Tongue (tissue), 2 donors: ENCODE results near the gene ATL2. TPM values are rescaled to one million over a fixed set of nuclear protein-coding genes. Genes with fewer than 3 reads are reported as not detected.

Experiments
- DNase-seq: peaks from one replicate; pipeline ENCODE4 v3.0.0-alpha.2; 2015
- total RNA-seq: library from RNA; depleted of rRNA; stranded (reverse); fragments of >200 nt; gene quantifications from one replicate; pipeline ENCODE4 v1.2.3, GENCODE V29; 2014

Gene ATL2
- total RNA-seq, 1 donor from 2014 or later = 183 TPM

DNA sequence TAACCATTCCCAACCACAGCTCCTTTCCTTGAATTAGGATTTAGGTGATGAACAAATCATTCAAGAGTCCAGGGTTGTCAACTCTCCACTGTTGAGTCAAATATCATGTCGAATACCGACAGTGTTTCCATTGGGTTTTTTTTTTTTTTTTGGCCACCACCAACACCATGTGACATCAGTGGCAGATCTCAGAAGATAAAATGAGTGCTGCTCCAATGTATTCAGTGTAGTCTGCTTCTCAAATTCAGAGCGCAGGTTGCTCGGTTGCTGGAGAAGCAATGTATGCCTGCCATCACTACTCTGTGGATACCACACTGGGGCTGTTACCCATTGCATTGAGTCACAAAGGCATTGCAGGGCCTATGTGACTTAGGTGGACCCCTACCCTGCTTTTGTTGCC, 10.8 kb upstream of the ATL2 start:
- no peak for DNase-seq

DNA sequence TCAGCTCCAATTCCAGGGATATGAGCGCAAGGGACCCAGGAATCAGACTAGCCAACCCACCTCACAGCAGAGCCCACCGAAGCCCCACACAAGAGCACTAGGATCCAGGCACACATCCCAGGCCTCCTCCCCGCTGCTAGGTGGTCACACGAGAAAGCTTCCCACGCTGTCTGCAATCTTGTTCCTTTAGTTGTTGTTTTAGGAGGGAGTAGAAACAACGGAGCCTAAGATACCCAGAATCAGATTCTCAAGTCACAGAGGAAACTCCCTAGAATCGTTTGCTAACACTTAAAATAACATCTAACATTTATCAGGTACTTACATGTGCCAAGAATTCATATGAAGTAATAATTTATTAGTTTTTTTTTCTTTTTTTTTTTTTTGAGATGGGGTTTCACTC, 9.7 kb upstream of the ATL2 start:
- DNase-seq = no peak

DNA sequence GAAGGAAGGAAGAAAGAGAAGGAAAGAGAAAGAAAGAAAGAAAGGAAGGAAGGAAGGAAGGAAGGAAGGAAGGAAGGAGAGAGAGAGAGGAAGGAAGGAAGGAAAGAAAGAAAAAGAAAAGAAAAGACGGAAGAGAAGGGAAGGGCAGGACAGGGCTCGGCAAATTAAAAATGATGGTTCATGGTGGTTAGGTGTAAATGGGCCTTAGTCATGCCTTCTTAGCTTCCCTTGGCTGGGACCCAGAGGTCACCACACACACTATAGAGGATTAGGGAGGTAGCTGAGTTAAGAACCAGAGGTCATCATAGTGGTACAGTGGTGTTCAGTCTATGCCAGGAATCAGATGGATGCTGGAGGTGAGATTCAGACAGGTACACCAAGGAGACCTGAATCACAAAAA, 9.3 kb upstream of the ATL2 start:
- no peak for DNase-seq

DNA sequence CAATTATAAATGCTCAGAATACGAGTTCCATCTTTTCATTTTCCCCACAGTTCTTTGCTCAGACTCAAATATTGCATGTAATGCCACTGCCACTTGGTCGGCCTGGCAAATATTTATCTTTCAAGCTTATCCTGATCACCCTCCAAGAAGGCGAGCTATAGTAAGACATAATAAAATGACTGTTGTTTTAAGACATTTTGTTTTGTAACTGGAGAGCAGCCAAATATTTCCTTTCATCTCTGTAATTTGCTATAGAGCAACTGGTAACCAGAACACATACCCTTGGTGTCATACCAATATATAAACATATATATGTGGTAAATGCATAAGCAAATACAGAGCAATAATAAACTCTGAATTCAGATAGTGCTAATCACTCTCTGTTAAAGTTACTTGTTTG, 7.3 kb upstream of the ATL2 start:
- no peak for DNase-seq

DNA sequence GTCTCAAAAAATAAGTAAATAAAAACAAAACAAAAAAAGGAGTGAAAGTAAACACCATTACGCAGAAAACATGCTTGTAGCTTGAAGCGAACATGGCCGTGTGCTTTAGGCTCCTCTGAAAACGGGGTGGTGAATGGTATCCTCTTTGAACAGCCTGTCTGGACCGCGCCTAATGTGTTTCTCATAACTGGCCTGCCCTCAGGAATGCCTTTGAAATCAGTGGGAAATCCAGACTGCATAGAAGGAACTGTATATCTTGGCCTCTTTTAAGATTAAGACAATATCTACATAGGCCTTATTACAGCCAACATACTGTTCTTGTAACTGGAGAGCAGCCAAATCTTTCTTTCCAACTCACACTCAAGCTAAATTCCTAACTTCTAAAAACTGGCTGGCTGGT, 6.7 kb upstream of the ATL2 start:
- DNase-seq = peak; percentile 34

DNA sequence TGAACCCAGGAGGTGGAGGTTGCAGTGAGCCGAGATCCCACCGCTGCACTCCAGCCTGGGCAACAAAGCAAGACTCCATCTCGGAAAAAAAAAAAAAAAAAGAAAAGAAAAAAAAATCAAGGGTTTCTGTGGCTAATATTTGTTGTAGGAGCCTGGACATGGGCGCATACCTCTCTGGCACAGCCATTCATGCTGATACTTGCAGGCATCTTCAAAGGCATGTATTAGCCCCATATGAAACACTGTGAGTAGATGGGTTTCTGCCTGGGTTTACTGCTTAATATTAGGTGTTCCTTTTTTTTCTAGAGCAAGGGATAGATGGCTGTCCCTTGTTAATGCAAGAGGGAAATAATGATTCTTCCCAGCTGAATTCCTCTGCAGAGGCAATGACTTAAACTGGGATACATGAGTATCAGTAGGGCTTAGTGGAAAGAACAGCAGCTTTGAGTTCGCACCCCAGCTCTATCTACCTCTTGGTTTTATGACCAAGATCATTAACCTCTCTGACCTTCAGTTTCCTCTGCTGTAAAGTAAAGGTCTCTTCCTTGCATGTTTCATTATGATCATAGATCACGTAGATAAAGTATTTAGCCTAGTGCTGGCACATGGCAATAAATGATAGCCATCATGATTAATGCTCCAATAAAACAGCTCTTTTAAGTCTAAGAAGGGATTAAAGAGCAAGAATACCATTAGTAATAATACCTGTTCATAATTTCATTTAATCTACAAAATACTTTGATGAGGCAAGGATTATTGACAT, 4.5 kb upstream of the ATL2 start:
- no peak for DNase-seq

DNA sequence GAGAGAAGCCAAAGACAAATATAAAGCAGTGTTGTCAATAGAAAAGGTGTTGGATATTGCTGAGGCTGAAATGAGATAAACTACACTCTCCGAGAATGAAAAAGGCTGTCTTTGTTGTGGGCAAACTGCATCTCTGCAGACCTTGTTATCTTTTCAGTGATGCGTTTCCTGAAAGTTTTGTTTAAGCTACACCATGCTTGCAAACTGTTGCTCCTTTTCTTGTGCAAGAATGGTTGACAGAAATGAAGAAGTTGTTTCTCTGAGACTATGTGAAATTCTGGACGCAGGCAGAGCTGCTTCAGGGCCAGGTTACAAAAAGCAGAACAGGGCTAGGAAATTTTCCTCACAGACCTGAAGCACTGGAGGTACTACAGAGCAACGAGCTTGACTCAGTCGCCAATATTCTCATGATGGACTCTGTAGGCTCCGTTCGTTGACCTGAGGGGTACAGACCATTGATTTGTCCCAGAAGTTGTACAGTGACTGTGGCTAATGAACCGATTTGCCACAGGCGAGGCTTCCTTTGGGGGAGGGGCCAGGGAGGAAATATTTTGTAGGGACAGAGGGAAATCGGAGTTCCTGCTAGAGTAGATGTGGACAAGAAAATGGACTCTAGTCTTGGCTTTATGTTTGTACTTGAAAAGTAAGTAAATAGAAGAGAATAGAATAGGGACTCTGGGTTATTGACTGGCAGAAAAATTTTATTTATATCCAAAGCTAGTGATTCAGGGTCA, 3.5 kb upstream of the ATL2 start:
- no peak for DNase-seq

DNA sequence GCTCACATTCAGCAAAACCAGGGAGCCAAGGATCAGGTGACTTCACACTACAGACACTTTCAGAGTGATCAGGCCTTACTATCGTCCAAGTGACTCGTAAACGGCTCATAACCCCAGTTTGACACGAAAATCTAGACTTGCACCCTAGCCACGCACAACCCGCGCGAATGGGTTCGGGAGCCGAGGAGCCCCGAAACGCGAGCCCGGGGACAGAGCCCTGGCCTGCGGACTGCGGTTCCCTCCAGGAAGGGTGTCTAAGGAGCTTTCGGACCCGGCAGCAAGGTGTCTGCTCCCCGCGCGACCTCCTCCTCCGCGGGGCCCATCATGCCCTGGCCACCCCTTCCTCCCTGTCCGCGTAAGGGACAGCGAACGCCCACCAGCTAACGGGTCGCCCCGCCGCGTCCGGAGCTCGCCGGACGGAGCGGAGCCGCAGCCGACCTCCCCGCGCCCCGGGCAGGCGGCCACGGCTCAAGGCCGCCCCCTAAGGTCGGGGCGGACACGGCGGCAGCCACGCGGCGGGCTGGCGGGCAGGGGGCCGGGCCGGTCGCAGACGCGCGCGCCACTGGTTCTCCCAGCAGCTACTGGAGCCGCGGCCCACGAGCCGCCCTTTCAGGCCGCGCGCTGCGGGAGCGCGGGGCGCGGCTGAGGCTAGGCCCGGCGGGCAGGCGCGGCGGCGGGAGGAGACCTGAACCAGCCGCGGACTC, 575 bp downstream of the ATL2 start:
- peak; percentile 82 for DNase-seq

DNA sequence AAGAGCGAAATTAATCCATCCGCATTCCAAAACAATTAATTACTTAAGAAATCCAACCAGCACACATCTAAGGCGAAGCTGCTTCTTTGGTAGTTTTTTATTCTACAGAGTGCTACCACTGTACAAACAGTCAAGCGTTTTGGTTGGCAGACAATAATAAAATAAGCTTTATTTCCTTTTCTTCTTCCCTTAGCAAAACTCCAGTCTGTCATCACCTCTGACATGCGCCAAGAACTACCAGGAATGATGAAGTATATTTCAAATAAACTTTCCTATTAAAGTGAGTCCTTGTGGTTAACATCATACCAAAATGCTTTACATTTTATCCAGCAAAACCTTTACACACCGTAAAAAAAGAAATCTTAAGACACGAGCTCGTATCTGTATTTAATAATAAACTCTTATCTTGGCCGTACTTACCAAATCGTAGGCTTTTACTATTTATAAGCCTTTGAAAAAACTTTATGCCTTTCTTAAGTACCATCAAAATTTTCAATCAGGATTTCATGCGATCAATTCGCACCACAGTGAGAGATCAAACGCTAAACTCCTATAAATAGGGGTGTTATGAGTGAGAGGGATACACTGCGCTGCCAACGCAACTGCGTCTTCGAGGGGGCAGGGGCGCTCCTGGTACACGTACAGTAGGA, 1.3 kb downstream of the ATL2 start:
- peak; percentile 69 for DNase-seq

DNA sequence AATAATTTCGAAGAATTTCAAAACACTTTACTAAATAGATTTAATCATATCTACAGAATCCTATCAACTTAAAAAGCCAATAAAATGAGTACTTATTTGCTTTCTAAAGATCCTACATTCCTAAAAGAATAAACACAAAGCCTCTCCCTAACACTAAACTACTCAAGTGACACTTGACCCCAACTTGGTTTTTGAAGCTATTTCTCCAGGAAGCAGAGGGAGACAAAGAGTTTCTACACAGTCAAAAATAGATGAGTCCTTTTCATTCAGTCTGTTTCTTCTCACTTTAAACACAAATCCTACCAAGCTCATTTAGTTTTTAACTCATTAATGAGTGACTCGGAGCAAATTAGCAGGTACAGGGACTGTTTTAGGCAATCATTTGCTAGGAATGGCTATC, 2.1 kb downstream of the ATL2 start:
- DNase-seq = peak; percentile 18

DNA sequence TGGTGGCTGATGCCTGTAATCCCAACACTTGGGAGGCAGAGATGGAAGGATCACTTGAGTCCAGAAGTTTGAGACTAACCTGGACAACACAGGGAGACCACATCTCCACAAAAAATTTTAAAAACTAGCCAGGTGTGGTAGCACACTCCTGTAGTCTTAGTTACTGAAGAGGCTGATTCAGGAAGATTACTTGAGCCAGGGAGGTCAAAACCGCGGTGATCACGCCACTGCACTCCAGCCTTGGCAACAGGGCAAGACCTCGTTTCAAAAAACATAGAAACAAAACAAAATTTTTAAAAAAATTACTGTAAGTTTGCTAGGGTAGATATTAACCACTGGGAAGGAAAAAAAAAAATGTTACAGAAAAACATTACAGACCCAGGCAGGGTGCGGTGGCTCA, 5.8 kb downstream of the ATL2 start:
- DNase-seq = no peak

DNA sequence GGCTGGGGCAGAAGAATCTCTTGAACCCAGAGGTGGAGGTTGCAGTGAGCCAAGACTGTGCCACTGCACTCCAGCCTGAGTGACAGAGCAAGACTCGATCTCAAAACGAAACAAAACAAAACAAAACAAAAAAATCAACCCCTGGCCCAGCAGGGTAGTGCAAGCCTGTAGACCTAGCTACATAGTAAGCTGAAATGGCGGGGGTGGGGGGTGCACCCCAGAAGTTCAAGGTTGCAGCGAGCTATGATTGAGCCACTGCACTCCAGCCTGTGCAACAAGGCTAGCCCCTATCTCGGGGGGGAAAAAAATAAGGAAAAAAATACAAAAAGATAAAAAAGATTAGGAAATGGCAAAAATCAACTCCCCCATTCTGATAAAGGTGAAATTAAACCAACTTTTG, 6.4 kb downstream of the ATL2 start:
- DNase-seq = no peak

DNA sequence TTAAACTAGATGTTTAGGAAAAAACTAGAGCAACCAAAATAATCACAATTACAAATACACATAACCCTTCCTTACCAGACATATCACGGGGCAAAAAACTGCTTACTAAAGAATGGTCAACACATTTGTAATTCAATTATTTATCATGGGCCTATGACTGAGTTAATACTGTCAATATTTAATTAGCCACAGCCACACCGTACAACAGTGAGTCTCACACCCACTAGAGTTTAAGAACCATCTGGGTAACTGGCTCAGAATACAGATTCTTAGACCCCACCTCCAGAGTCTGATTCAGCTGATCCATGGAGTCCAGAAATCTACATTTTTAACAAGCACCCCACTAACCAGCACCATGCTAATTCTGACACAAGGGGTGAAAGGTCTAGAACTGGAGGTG, 14.8 kb downstream of the ATL2 start:
- DNase-seq = no peak

DNA sequence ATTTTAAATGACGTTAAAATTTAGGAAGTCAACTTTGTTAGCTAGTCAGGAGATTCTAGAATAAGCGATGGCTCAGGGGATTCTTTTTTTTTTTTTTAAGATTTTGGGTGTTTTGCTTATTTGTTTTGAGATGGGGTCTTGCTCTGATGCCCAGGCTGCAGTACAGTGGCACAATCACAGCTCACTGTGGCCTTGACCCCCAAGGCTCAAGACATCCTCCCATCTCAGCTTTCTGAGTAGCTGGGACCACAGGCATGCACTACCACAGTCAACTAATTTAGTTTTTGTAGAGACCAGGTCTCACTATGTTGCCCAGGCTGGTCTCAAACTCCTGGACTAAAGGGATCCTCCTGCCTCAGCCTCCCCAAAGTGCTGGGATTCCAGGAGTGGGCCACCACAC, 16.9 kb downstream of the ATL2 start:
- no peak for DNase-seq

DNA sequence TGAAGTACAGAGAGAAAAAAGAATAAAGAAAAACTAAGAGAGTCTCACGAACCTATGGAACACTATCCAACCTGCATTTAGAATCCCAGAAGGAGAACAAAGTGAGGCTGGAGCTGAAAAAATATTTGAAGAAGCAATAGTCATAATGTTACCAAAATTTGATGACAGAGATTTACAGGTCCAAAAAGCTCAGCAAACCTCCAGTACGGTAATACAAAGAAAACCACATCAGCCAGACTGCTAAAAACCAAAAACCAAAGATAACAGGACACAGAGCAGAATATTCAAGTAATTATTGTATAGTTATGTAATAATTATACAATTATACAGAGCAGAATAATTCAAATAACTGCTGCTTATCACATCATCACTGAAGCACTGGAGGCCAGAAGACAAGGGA, 23.7 kb downstream of the ATL2 start:
- DNase-seq = no peak

DNA sequence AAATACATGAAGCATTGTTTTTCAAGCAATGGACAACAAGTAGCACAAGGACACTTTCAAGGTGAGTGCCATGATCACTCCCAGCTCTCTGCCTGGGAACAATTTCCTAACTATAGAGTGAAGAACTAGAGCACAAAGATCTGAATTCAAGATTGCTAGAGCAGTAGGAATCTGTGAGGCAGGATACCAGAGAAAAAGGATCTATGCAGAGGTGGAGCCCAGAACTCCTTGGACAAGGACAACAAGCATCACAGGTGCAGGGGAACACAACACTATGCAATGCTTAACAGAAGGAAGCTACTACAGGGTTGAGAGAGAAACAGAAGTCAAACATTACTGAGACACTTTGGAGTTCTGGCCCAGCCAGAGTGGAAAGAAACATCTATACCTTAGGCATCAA, 24.7 kb downstream of the ATL2 start:
- DNase-seq = no peak

DNA sequence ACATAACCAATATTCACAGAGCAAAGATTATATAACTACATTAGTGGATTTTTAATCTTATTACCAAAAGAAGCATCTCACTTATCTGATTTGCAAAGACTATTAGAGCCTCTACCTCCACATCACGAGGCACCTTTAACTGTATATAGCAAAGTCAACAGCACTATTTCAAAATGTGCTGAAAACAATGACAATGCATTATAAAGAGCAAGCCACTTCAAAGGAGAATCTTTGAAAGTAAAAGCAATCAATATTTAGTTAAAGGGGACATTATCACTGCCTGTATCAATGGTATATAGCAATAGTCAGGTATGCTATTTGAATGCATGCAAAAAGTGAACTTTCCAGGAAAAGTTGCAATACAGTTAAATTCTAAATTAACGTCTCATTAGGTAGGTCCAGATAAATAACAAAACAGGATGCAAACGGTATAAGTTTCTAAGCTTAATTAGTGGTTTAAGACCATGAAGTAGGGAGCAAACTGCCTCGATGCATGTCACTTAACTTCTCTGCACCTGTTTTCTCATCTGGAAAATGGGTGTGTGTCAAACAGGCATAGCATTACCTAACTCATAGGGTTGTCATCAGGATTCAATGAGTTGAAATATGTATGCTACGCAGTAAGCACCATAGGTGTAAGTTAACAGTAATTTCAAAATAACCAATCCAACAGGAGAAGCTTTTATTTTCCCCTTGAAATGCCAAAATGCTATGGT, 31.6 kb downstream of the ATL2 start:
- no peak for DNase-seq

DNA sequence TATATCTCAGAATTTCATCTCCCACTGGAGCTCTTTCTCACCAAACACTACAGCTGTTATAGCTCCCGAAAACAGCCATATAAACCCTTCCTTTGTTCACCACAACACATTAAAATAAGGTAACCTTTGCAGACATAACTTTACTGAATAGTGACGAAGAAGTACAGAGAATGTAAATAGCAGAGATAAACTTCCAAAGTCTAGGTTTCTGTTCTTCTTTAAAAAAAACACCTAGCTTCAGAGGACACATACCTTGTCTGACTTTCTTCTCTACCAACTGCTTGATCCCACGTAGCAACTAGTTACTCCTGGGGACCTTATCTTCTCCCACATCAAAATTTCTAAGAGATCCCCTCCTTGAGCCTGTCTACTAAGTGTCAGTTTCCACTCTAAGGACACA, 32.3 kb downstream of the ATL2 start:
- no peak for DNase-seq

DNA sequence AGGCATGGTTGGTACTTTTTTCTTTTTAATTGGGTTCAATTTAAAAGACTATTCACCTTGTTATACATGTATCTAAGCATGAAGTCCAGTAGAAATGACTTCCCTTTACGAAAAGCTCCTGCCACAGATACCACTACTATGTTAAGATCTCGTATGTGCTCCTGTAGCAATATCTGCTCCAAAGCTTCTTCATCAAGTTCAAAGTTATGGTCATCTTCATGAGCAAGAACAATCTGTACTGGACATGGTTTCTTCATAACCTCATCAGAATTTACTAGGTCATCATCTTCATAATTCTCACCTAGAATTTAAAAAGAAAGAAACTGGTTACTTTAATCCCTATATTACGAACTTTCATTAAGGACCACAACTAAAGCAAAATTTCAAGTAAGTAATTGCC, 33.9 kb downstream of the ATL2 start:
- no peak for DNase-seq

DNA sequence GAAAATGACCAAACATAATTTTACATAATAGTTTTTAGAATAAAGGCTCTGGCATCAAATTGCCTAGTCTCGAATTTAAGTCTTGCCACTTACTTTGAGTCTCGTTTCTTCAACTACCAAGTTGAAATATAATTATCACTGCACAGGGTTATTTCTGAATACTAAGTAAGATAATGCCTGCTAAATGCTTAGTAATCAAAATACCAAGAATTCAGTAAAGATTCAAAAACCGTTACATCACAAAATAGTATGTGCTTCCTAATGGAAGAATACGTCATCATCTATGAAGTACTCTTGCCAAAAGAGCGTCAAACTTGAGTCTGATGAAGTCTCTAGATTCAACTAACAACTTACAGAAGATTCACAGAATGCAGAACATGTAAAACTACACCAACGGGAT, 40.5 kb downstream of the ATL2 start:
- no peak for DNase-seq

DNA sequence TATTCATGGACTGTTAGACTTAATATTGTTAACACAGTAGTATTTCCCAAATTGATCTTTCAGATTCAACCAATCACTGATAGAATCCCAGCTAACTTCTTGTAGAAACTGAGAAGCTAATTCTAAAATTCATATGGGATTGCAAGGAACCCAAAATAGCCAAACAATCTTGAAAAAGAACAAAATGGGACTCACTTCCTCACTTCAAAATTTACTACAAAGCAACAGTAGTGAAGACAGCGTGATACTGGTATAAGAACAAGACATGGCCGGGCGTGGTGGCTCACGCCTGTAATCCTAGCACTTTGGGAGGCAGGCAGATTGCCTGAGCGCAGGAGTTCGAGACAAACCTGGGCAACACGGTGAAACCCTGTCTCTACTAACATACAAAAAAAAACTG, 46.3 kb downstream of the ATL2 start:
- DNase-seq = no peak

DNA sequence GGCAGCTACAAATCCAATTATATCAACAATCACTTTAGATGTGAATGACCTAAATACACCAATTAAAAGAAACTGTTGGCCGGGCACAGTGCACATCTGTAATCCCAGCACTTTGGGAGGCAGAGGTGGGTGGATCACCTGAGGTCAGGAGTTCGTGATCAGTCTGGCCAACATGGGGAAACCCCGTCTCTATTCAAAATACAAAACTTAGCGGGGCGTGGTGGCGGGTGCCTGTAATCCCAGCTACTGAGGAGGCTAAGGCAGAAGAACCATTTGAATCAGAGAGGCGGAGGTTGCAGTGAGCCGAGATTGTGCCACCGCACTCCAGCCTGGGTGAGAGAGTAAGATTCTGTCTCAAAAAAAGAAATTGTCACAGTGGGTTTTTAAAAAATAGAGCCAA, 49.5 kb downstream of the ATL2 start:
- DNase-seq = no peak
